Testis (tissue), 3 donors: ENCODE data around the gene GRN. TPM values are rescaled to one million over a fixed set of nuclear protein-coding genes. Genes with fewer than 3 reads are reported as not detected.

ENCODE experiments used
- DNase-seq: peaks from one replicate; pipeline ENCODE4 v3.0.0-alpha.2; 2019
- H3K27ac ChIP-seq, 2 donors: fragments of 200-600 bp; sonication (generic); one replicate each; pipeline ENCODE4 v1.5.1; 2019
- H3K27me3 ChIP-seq: fragments of 200-600 bp; sonication (generic); one replicate; pipeline ENCODE4 v1.5.1; 2019
- H3K36me3 ChIP-seq: fragments of 200-600 bp; sonication (generic); one replicate; pipeline ENCODE4 v1.5.1; 2017; ENCODE audit warnings: low read depth; ENCODE audit errors: missing control alignments
- H3K4me1 ChIP-seq: fragments of 200-600 bp; sonication (generic); one replicate; pipeline ENCODE4 v1.5.1; 2019
- H3K4me3 ChIP-seq, 2 donors: fragments of 200-600 bp; sonication (generic); one replicate each; pipeline ENCODE4 v1.5.1; 2017 to 2019
- H3K9me3 ChIP-seq: fragments of 200-600 bp; sonication (generic); one replicate; pipeline ENCODE4 v1.5.1; 2017
- CTCF ChIP-seq, 3 experiments: fragments of 450-650 bp in 2 of 3; fragments of 200-600 bp in 1 of 3; sonication (generic) in 1 of 3; IDR thresholded peaks; one replicate each; pipeline ENCODE4 v1.5.1; 2016 to 2019; ENCODE audit warnings: antibody characterized with exemption in 3 of 3, mild to moderate bottlenecking in 2 of 3, moderate library complexity in 1 of 3
- POLR2A ChIP-seq: fragments of 450-650 bp; IDR thresholded peaks from one replicate; pipeline ENCODE4 v1.6.1; 2017; ENCODE audit warnings: antibody characterized with exemption, mild to moderate bottlenecking, moderate library complexity
- WGBS, 2 donors: methylation state at CpG; one replicate each; pipeline ENCODE4 v1.1.5; 2018; 5-methylcytosine and 5-hydroxymethylcytosine counted together
- intact Hi-C: fragments of 100-400 bp; cut with DNase I; formaldehyde crosslinking; loops from one replicate; pipeline ENCODE4 v1.15.1; 2023; ENCODE audit warnings: low total_unique reads
- polyA plus RNA-seq: library from polyadenylated mRNA; stranded (reverse); fragments of 350-450 nt; fragmentation: Illumina TruSeq; extraction: RNeasy Lipid Tissue Mini Kit (QIAGEN cat#74804); gene quantifications from one replicate; pipeline ENCODE4 v1.2.3, GENCODE V29; 2014; ENCODE audit warnings: low read depth, low replicate concordance; ENCODE audit not compliant: insufficient read depth
- total RNA-seq, 2 donors: library from RNA; depleted of rRNA; stranded (reverse); fragments of >200 nt; gene quantifications; one replicate each; pipeline ENCODE4 v1.2.3, GENCODE V29; 2016

Gene GRN
- total and polyA plus RNA-seq, 3 donors from 2014 or later = 161 to 489 (median 263) TPM

GRCh38 chr17:44358066-44358465 is 13.0 kb downstream of the GRN start:
- Histone ChIP-seq H3K9me3 (no peaks in the 10 kb centered on the region), H3K36me3 (no peaks in the 10 kb centered on the region), H3K27ac (no peak overlapping the region), H3K4me3 (no peak overlapping the region), H3K27me3 (no peaks in the 10 kb centered on the region), H3K4me1 (peaks cover 22% of the 10 kb centered on the region)
- WGBS, 2 donors = 93 to 98% methylated on average over 6 to 9 of the region's 9 CpGs
- DNase-seq = no peak
- intact Hi-C loops = no loop called here
- TF ChIP-seq POLR2A (no peak), CTCF (IDR thresholded peaks at IDR 0.05) (no peak)

- Histone ChIP-seq H3K4me3 (no peak overlapping the region), H3K9me3 (no peaks in the 10 kb centered on the region), H3K27ac (no peak overlapping the region), H3K36me3 (no peaks in the 10 kb centered on the region), H3K27me3 (no peaks in the 10 kb centered on the region), H3K4me1 (peaks cover 24% of the 10 kb centered on the region)
- intact Hi-C loops = no loop called here
- WGBS, 2 donors = 77 to 84% methylated on average over 6 of the region's 6 CpGs
- no peak for DNase-seq
- no peak for TF ChIP-seq POLR2A
- no peak for TF ChIP-seq CTCF (IDR thresholded peaks at IDR 0.05)
Observed at GRCh38 chr17:44359006-44359405, 13.9 kb downstream of the GRN start.

DNA sequence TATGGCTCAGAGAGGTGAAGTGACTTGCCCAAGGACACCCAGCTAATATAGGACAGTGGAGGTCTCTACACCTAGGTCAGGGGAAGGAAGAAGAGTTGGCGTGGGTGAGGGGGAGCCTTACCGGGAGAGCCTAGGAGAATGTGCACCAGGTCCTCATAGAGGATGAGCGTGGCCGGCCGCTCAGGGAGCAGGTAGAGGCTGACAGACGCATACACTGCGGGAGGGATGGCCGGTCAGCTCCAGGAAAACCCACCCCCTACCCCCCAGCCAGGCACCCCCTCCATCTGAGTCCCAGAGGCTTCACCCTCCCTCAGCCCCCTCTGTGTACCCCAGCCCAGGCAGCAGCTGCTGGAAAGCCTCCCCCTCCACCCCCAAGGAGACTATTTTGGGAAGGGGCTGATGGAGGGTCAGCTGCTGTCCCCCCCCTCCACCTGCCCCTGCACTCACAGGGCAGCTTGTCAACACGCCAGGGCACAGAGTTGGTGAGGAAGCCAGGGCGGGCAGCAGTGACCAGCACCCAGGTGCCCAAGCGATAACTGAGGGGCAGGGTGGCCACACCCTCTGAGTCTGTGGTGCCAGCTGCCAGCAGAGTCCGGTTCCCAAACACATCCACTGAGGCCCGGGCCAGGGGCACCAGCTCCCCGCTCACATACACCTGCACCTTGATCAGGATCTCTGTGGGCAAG is 14.5 kb downstream of the GRN start:
- TF ChIP-seq POLR2A (no peak), CTCF (IDR thresholded peaks at IDR 0.05) (no peak)
- peaks cover 24% of the 10 kb centered on the region for H3K4me1 ChIP-seq
- DNase-seq = no peak
- intact Hi-C loops = no loop called here
- H3K9me3 ChIP-seq = no peaks in the 10 kb centered on the region
- no peaks in the 10 kb centered on the region for H3K27me3 ChIP-seq
- H3K27ac ChIP-seq = no peak overlapping the region
- no peak overlapping the region for H3K4me3 ChIP-seq
- no peaks in the 10 kb centered on the region for H3K36me3 ChIP-seq
- WGBS, 2 donors = 82 to 95% methylated on average over 12 to 14 of the region's 14 CpGs

GRCh38 chr17:44360144-44360533 is 15.0 kb downstream of the GRN start:
- H3K36me3 ChIP-seq = no peaks in the 10 kb centered on the region
- intact Hi-C loops = no loop called here
- no peak for DNase-seq
- H3K4me1 ChIP-seq = peaks cover 24% of the 10 kb centered on the region
- no peak overlapping the region for H3K27ac ChIP-seq
- no peak overlapping the region for H3K4me3 ChIP-seq
- no peaks in the 10 kb centered on the region for H3K9me3 ChIP-seq
- H3K27me3 ChIP-seq = no peaks in the 10 kb centered on the region
- 68 to 70% methylated on average over 6 of the region's 6 CpGs for WGBS, 2 donors
- TF ChIP-seq CTCF (IDR thresholded peaks at IDR 0.05) = no peak
- no peak for TF ChIP-seq POLR2A

DNA sequence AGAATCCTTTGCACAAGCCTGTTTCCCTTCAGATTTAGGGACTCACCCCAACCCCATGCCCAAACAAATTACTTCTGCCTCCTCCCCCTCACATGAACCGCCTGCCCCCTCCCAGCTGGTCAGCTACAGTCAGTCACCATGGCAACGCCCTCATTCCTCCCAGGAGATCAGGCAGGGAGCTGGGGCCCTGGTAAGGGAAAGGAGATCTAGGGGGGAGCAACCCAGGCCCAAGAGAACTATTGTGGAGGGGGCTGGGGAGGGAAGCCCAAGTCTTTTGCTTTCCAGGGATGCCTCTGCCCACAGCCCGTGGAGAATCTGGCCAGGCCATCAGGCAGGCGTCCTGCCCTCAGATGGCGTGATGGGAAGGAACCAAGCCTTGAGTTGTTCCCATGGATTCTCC is 15.7 kb downstream of the GRN start:
- intact Hi-C loops = no loop called here

More for the DNA sequence above, 15.7 kb downstream of the GRN start:
- no peak overlapping the region for H3K4me3 ChIP-seq
- H3K27me3 ChIP-seq = no peaks in the 10 kb centered on the region
- no peaks in the 10 kb centered on the region for H3K9me3 ChIP-seq
- H3K36me3 ChIP-seq = no peaks in the 10 kb centered on the region
- TF ChIP-seq POLR2A (no peak), CTCF (IDR thresholded peaks at IDR 0.05) (no peak)
- no peak overlapping the region for H3K27ac ChIP-seq
- DNase-seq = peak; percentile 61
- peaks cover 24% of the 10 kb centered on the region for H3K4me1 ChIP-seq
- WGBS, 2 donors = 51 to 66% methylated on average over 5 of the region's 5 CpGs
